HEK293T (cell line): Measurements from ENCODE around the gene OR5W2.
"Not testable (repeated sequence)": the region's sequence is repeated elsewhere in the genome, so short reads cannot be mapped to it uniquely, and the experiment has no call there.

Experiments
- L3MBTL2 ChIP-seq: fragments of 450-650 bp; conservative IDR thresholded peaks from 2 replicates; pipeline ENCODE4 v1.6.1; 2016; ENCODE audit warnings: mild to moderate bottlenecking
- SUZ12 ChIP-seq: fragments of 450-650 bp; IDR thresholded peaks from 2 replicates; pipeline ENCODE4 v1.6.1; 2016; ENCODE audit warnings: mild to moderate bottlenecking

- not testable (repeated sequence) for TF ChIP-seq L3MBTL2, SUZ12
Observed at GRCh38 chr11:55882997-55883396, 31.4 kb downstream of the OR5W2 start, which contains the start of gene TRIM51.
